Neural cell (in vitro differentiated cells): ENCODE data around the gene COPS9. TPM values are rescaled to one million over a fixed set of nuclear protein-coding genes. Genes with fewer than 3 reads are reported as not detected.
A peak's percentile ranks its signal among the peaks of the same experiment; 100 is the strongest.

ENCODE experiments used
- H2AFZ ChIP-seq: fragments of 200-600, 300-800 bp; sonication (generic), shearing (Covaris generic); 2 replicates; pipeline ENCODE4 v1.6.0; 2014; ENCODE audit warnings: low read depth, mild to moderate bottlenecking, antibody characterized with exemption, low read length, moderate library complexity
- H3F3A ChIP-seq: fragments of 200-600 bp; shearing (Covaris generic); 2 replicates; pipeline ENCODE4 v1.6.1; 2016; ENCODE audit warnings: mild to moderate bottlenecking, moderate library complexity, mixed read lengths, antibody characterized with exemption, low read length; ENCODE audit not compliant: insufficient read depth, poor library complexity, severe bottlenecking
- H3K27ac ChIP-seq: fragments of 200-600, 300-800 bp; sonication (generic), shearing (Covaris generic); 2 replicates; pipeline ENCODE4 v1.5.1; 2014; ENCODE audit warnings: mild to moderate bottlenecking, low read length, moderate library complexity
- H3K27me3 ChIP-seq: fragments of 300-800, 200-600 bp; sonication (generic), shearing (Covaris generic); 2 replicates; pipeline ENCODE4 v1.6.0; 2014; ENCODE audit warnings: mild to moderate bottlenecking, low read depth, low read length, moderate library complexity; ENCODE audit not compliant: insufficient read depth
- H3K36me3 ChIP-seq: fragments of 300-800, 200-600 bp; sonication (generic), shearing (Covaris generic); 2 replicates; pipeline ENCODE4 v1.5.1; 2014; ENCODE audit warnings: mild to moderate bottlenecking, antibody characterized with exemption, low read length, moderate library complexity; ENCODE audit not compliant: insufficient read depth
- H3K4me2 ChIP-seq: fragments of 300-800, 200-600 bp; sonication (generic), shearing (Covaris generic); 2 replicates; pipeline ENCODE4 v1.6.0; 2014; ENCODE audit warnings: mild to moderate bottlenecking, low read length
- H3K4me3 ChIP-seq: fragments of 300-800, 200-600 bp; sonication (generic), shearing (Covaris generic); 2 replicates; pipeline ENCODE4 v1.5.1; 2014; ENCODE audit warnings: mild to moderate bottlenecking, low read length, moderate library complexity
- H3K79me2 ChIP-seq: fragments of 200-600 bp; shearing (Covaris generic); replicated peaks from 2 replicates; pipeline ENCODE4 v1.6.0; 2014; ENCODE audit warnings: mild to moderate bottlenecking, low read length, moderate library complexity; ENCODE audit not compliant: insufficient read depth
- H3K9ac ChIP-seq: fragments of 300-800, 200-600 bp; sonication (generic), shearing (Covaris generic); 2 replicates; pipeline ENCODE4 v1.6.1; 2016; ENCODE audit warnings: mild to moderate bottlenecking, low read length, mixed read lengths
- H3K9me2 ChIP-seq: fragments of 200-600 bp; shearing (Covaris generic); 2 replicates; pipeline ENCODE4 v1.6.1; 2016; ENCODE audit warnings: mild to moderate bottlenecking, low read length, mixed read lengths; ENCODE audit not compliant: insufficient read depth
- H3K9me3 ChIP-seq: fragments of 200-600, 300-800 bp; sonication (generic), shearing (Covaris generic); 2 replicates; pipeline ENCODE4 v1.6.1; 2016; ENCODE audit warnings: mild to moderate bottlenecking, mixed run types, low read length, moderate library complexity, mixed read lengths
- H4K20me1 ChIP-seq: fragments of 200-600 bp; shearing (Covaris generic); 2 replicates; pipeline ENCODE4 v1.6.1; 2016; ENCODE audit warnings: mild to moderate bottlenecking, mixed run types; ENCODE audit not compliant: insufficient read depth
- EP300 ChIP-seq: fragments of 450-650 bp; conservative IDR thresholded peaks from 2 replicates; pipeline ENCODE4 v1.6.1; 2014; ENCODE audit warnings: antibody characterized with exemption, mild to moderate bottlenecking, moderate library complexity; ENCODE audit not compliant: poor library complexity, severe bottlenecking
- EZH2 ChIP-seq: fragments of 200-600, 300-800 bp; shearing (Covaris generic), sonication (generic); IDR thresholded peaks from 2 replicates; pipeline ENCODE4 v1.6.1; 2014; ENCODE audit warnings: antibody characterized with exemption, low read length, borderline replicate concordance, mild to moderate bottlenecking; ENCODE audit not compliant: insufficient read depth, poor library complexity, severe bottlenecking
- MXI1 ChIP-seq: fragments of 450-650 bp; conservative IDR thresholded peaks from 2 replicates; pipeline ENCODE4 v1.6.1; 2014; ENCODE audit warnings: antibody characterized with exemption, mild to moderate bottlenecking; ENCODE audit not compliant: poor library complexity, severe bottlenecking
- POLR2AphosphoS5 ChIP-seq: IDR thresholded peaks from 2 replicates; pipeline ENCODE4 v1.6.1; 2012
- RAD21 ChIP-seq: fragments of 450-650 bp; conservative IDR thresholded peaks from 2 replicates; pipeline ENCODE4 v1.6.1; 2014; ENCODE audit warnings: antibody characterized with exemption, mild to moderate bottlenecking, moderate library complexity
- SMC3 ChIP-seq: fragments of 450-650 bp; conservative IDR thresholded peaks from 2 replicates; pipeline ENCODE4 v1.6.1; 2014; ENCODE audit warnings: antibody characterized with exemption, mild to moderate bottlenecking, moderate library complexity; ENCODE audit not compliant: poor library complexity
- TAF1 ChIP-seq: IDR thresholded peaks from 2 replicates; pipeline ENCODE4 v1.6.1; 2012; ENCODE audit warnings: low read depth
- polyA plus RNA-seq: library from polyadenylated mRNA; depleted of rRNA; stranded (reverse); fragments of >200 nt; gene quantifications from 2 replicates; pipeline ENCODE4 v1.2.3, GENCODE V29; 2014
- TF ChIP-seq, protein P1 (sequence below): fragments of 450-650 bp; IDR thresholded peaks from 2 replicates; pipeline ENCODE4 v1.5.1; 2014; ENCODE audit warnings: antibody characterized with exemption, mild to moderate bottlenecking, moderate library complexity; ENCODE audit not compliant: poor library complexity, severe bottlenecking
- TF ChIP-seq, protein P2 (sequence below): IDR thresholded peaks from 2 replicates; pipeline ENCODE4 v1.6.1; 2012; ENCODE audit warnings: borderline replicate concordance

COPS9 gene
- polyA plus RNA-seq, 1 donor from 2014 or later, result 359 TPM

DNA sequence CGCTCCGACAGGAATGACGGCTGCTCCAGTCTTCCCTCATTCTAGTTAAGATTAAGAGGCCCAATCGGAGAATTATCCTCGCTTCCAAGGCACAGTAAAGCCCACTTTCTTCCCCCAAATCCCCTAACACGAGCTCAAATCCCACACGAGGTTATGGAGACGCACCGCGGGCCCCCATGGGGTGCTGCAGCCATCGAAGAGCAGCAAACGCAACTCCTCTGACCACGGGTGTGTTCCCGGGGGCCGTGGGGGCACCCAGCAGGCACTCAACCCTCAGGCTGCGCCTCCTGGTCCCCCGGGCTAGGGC, 446 bp downstream of the COPS9 start:
- H3K4me2 ChIP-seq, result peak overlapping the region; percentile 99
- no peaks in the 10 kb centered on the region for H3K36me3 ChIP-seq
- H3K9me2 ChIP-seq, result no peaks in the 10 kb centered on the region
- no peaks in the 10 kb centered on the region for H3F3A ChIP-seq
- peak overlapping the region; percentile 99 for H3K4me3 ChIP-seq
- H3K9me3 ChIP-seq, result no peaks in the 10 kb centered on the region
- H3K27ac ChIP-seq, result peak overlapping the region; percentile 18
- no peaks in the 10 kb centered on the region for H4K20me1 ChIP-seq
- H3K27me3 ChIP-seq, result no peaks in the 10 kb centered on the region
- peaks cover 23% of the 10 kb centered on the region for H3K79me2 ChIP-seq
- TF ChIP-seq POLR2AphosphoS5 (no peak), SMC3 (no peak), TAF1 (no peak), EZH2 (no peak), RAD21 (no peak), EP300 (no peak), MXI1 (no peak)
- TF ChIP-seq, protein P1, sequence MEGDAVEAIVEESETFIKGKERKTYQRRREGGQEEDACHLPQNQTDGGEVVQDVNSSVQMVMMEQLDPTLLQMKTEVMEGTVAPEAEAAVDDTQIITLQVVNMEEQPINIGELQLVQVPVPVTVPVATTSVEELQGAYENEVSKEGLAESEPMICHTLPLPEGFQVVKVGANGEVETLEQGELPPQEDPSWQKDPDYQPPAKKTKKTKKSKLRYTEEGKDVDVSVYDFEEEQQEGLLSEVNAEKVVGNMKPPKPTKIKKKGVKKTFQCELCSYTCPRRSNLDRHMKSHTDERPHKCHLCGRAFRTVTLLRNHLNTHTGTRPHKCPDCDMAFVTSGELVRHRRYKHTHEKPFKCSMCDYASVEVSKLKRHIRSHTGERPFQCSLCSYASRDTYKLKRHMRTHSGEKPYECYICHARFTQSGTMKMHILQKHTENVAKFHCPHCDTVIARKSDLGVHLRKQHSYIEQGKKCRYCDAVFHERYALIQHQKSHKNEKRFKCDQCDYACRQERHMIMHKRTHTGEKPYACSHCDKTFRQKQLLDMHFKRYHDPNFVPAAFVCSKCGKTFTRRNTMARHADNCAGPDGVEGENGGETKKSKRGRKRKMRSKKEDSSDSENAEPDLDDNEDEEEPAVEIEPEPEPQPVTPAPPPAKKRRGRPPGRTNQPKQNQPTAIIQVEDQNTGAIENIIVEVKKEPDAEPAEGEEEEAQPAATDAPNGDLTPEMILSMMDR, result no peak
- peak overlapping the region; percentile 83 for H3K9ac ChIP-seq
- peak overlapping the region; percentile 40 for H2AFZ ChIP-seq

DNA sequence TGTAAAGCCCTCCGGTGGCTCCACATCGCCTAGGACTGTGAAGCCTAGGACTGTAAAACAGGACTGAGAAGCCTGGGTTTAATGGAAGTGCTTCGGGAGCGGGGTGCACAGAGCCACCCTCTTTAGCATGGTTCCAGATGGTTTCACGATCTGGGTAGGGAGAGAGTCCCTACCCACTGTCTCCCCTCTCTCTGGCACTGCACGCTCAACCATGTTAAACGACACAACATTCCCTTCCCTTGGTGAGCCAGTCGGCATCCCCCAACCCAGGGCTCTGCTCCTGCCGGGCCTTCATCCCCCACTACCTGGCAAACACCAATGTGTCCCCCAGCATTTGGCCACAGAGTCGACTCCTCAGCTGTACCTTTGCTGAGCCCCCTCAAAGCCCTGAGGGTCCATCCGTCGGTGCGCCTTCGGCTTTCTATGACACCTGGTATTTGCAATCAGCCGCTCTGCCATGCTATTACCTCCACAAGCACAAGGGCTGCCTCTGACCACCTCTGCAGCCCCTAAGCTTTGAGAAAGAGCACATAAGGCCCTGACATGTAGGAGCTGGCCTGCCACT, 1.1 kb downstream of the COPS9 start:
- TF ChIP-seq, protein P1, result no peak
- no peak for TF ChIP-seq POLR2AphosphoS5
- no peak for TF ChIP-seq TAF1
- TF ChIP-seq RAD21, result no peak
- no peak for TF ChIP-seq EP300
- no peak for TF ChIP-seq MXI1
- TF ChIP-seq EZH2, result no peak
- no peak for TF ChIP-seq SMC3
- TF ChIP-seq, protein P2, sequence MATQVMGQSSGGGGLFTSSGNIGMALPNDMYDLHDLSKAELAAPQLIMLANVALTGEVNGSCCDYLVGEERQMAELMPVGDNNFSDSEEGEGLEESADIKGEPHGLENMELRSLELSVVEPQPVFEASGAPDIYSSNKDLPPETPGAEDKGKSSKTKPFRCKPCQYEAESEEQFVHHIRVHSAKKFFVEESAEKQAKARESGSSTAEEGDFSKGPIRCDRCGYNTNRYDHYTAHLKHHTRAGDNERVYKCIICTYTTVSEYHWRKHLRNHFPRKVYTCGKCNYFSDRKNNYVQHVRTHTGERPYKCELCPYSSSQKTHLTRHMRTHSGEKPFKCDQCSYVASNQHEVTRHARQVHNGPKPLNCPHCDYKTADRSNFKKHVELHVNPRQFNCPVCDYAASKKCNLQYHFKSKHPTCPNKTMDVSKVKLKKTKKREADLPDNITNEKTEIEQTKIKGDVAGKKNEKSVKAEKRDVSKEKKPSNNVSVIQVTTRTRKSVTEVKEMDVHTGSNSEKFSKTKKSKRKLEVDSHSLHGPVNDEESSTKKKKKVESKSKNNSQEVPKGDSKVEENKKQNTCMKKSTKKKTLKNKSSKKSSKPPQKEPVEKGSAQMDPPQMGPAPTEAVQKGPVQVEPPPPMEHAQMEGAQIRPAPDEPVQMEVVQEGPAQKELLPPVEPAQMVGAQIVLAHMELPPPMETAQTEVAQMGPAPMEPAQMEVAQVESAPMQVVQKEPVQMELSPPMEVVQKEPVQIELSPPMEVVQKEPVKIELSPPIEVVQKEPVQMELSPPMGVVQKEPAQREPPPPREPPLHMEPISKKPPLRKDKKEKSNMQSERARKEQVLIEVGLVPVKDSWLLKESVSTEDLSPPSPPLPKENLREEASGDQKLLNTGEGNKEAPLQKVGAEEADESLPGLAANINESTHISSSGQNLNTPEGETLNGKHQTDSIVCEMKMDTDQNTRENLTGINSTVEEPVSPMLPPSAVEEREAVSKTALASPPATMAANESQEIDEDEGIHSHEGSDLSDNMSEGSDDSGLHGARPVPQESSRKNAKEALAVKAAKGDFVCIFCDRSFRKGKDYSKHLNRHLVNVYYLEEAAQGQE, result no peak
- H4K20me1 ChIP-seq, result no peaks in the 10 kb centered on the region
- H3K79me2 ChIP-seq, result peaks cover 23% of the 10 kb centered on the region
- no peaks in the 10 kb centered on the region for H3K9me2 ChIP-seq
- H3K4me2 ChIP-seq, result peak overlapping the region; percentile 99
- H3K27me3 ChIP-seq, result no peaks in the 10 kb centered on the region
- H3K4me3 ChIP-seq, result peak overlapping the region; percentile 99
- H2AFZ ChIP-seq, result peak overlapping the region; percentile 40
- H3K36me3 ChIP-seq, result no peaks in the 10 kb centered on the region
- no peaks in the 10 kb centered on the region for H3F3A ChIP-seq
- no peak overlapping the region for H3K27ac ChIP-seq
- H3K9me3 ChIP-seq, result no peaks in the 10 kb centered on the region
- peak overlapping the region; percentile 83 for H3K9ac ChIP-seq
